Fibroblast of lung (primary cell): ENCODE results near the gene ZNF436.
"Not testable (repeated sequence)": the region's sequence is repeated elsewhere in the genome, so short reads cannot be mapped to it uniquely, and the experiment has no call there.

Experiments used
- CTCF ChIP-seq, 2 donors: IDR thresholded peaks in 1 of 2; conservative IDR thresholded peaks in 1 of 2; 1 replicate in 1 of 2; 2 replicates in 1 of 2; pipeline ENCODE4 v1.5.1; 2011 to 2012; ENCODE audit warnings: low read length in 2 of 2, control low read depth in 1 of 2, inconsistent platforms in 1 of 2, low read depth in 1 of 2, mild to moderate bottlenecking in 1 of 2
- EZH2 ChIP-seq: IDR thresholded peaks from 2 replicates; pipeline ENCODE4 v1.5.1; 2012; ENCODE audit warnings: low read length, control low read depth, mild to moderate bottlenecking; ENCODE audit errors: missing control alignments

- not testable (repeated sequence) for TF ChIP-seq CTCF (conservative IDR thresholded peaks at IDR 0.05 in 1 of 2, IDR thresholded peaks at IDR 0.05 in 1 of 2; ENCODE audit: low read depth in 1 of 2, low read length in 2 of 2); EZH2
These were observed 59.4 kb downstream of the ZNF436 start for GRCh38 chr1:23310280-23310679.
